Pancreas (tissue), 10 donors: ENCODE data around the gene LOC128125822.

Source experiments
- ATAC-seq, 4 donors: fragments of 200-7000 bp; cut with Tn5 transposase; one replicate each; pipeline versions ENCODE4 v1.8.0 to v1.9.1; 2020; ENCODE audit warnings: mild to moderate bottlenecking in 4 of 4, moderate library complexity in 4 of 4
- DNase-seq, 6 donors: peaks; one replicate each; pipeline ENCODE4 v3.0.0-alpha.2; 2020
- FAIRE-seq: peaks from 2 replicates; lab custom pipeline; 2012; peaks lifted over from hg19 to GRCh38; lab: Jason Lieb, UNC
- H3K27ac ChIP-seq, 4 donors: fragments of 200-600 bp; sonication (generic); 1 replicate in 3 of 4; 2 replicates in 1 of 4; pipeline versions ENCODE4 v1.5.0 to v1.8.0; 2020
- H3K27me3 ChIP-seq, 4 donors: fragments of 200-600 bp; one replicate each; pipeline ENCODE4 v1.8.0; 2021
- H3K36me3 ChIP-seq, 3 donors: fragments of 200-600 bp; sonication (generic) in 1 of 3; one replicate each; pipeline versions ENCODE4 v1.5.0 to v1.8.0; 2020 to 2021
- H3K4me1 ChIP-seq, 3 donors: fragments of 200-600 bp; one replicate each; pipeline ENCODE4 v1.8.0; 2021
- H3K4me3 ChIP-seq, 4 donors: fragments of 200-600 bp; sonication (generic) in 2 of 4; one replicate each; pipeline versions ENCODE4 v1.5.0 to v1.8.0; 2020 to 2021
- H3K9me3 ChIP-seq, 4 donors: fragments of 200-600 bp; one replicate each; pipeline ENCODE4 v1.8.0; 2021
- CTCF ChIP-seq, 4 donors: fragments of 200-600 bp; sonication (generic) in 3 of 4; IDR thresholded peaks; one replicate each; pipeline versions ENCODE4 v1.5.0 to v1.8.0; 2021; ENCODE audit warnings: antibody characterized with exemption in 4 of 4
- WGBS, 2 donors: extraction: QIAGEN DNeasy Blood & Tissue Kit; methylation state at CpG; one replicate each; pipeline ENCODE4 v1.1.7; 2013; 5-methylcytosine and 5-hydroxymethylcytosine counted together
- intact Hi-C, 3 donors: fragments of 100-400 bp; cut with DNase I; formaldehyde crosslinking; loops; one replicate each; pipeline versions ENCODE4 v1.11.1 to v1.14.2; 2022
- donor health status: healthy with polysubstance abuse.
- donor health status: DM: no; HTN: no; CAD: no; lungs with moderate emphysema.
- donor health status: DM: no; HTN: no; CAD: no.
- donor health status: control.
- donor health status: control.
- donor health status: Bipolar disorder and iron deficiency.
- donor health status: DM: yes; HTN: yes; CAD: no.
- donor health status: DM: no; HTN: no; CAD: no.
- donor health status: DM: no; HTN: no; CAD: no.
- donor health status: DM: yes; HTN: yes; CAD: no.

LOC128125822 gene

DNA sequence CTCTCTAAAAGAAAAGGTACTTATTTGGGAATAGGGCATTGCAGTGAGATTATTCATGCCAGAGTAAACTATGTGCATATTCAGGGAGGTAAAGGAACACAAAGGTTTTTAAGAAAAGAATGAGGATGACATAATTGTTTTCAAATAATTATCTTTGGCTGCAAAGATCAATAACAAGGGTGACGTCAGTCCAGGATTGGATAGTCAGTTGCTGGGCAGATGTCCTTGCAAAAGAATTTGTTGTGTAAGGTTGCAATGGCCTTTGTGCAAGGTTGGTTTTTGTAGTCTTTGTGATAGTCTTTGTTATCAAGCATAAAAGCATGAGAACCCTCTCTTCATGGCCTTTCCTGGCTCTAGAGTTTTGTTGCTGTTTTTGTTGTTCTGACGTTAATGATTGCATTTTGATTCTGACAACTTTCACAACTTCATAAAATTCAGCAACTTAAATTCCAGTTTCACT lies 17.7 kb downstream of the LOC128125822 start:
- no peak for TF ChIP-seq CTCF (IDR thresholded peaks at IDR 0.05)
- DNase-seq, result no peak
- 55 to 59% methylated on average over 2 of the region's 2 CpGs for WGBS, 2 donors
- FAIRE-seq, result no peak
- Histone ChIP-seq H3K36me3 (no peaks in the 10 kb centered on the region), H3K4me3 (no peak overlapping the region), H3K27me3 (peaks cover 0 to 3% (median 0%) of the 10 kb centered on the region in 4 donors), H3K27ac (no peak overlapping the region), H3K9me3 (no peaks in the 10 kb centered on the region), H3K4me1 (no peaks in the 10 kb centered on the region)
- intact Hi-C loops, result loop anchor here in 2 of 3 donors (10.0 kb wide), 1 partner anchor 175 kb away; no protein-coding TSS in a partner anchor
- peak in 2 of 4 donors; percentile 15 to 41 for ATAC-seq

DNA sequence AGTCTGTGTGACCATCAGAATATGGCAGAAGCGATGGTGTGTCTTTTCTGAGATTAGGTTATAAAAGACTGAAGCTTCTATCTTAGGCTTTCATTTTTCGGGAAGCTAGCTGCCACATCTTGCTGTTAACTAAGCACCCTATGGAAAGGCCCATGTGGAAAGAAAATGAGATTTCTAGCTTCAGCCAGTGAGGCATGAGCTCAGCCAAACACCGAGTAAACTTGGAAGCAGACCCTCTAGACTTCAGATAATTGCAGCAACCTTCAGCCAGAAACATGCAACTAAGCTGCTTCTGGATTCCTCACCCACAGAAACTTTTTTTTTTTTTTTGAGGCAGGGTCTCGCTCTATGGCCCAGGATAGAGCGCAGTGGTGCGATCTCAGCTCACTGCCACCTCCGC lies 20.6 kb downstream of the LOC128125822 start:
- no peak for DNase-seq
- Histone ChIP-seq H3K9me3 (no peaks in the 10 kb centered on the region), H3K36me3 (no peaks in the 10 kb centered on the region), H3K27me3 (peaks cover 0 to 3% (median 0%) of the 10 kb centered on the region in 4 donors), H3K27ac (no peak overlapping the region), H3K4me3 (no peak overlapping the region), H3K4me1 (no peaks in the 10 kb centered on the region)
- no peak for TF ChIP-seq CTCF (IDR thresholded peaks at IDR 0.05)
- intact Hi-C loops, result loop anchor here in 2 of 3 donors (10.0 kb wide), 1 partner anchor 172 kb away; no protein-coding TSS in a partner anchor
- WGBS, 2 donors, result 93 to 95% methylated on average over 7 of the region's 7 CpGs
- FAIRE-seq, result no peak
- no peak for ATAC-seq

- ATAC-seq (peak; percentile 30 to 80 (median 56)), DNase-seq (no peak), FAIRE-seq (peak; percentile 89)
- TF ChIP-seq CTCF (IDR thresholded peaks at IDR 0.05), result no peak
- Histone ChIP-seq H3K4me1 (no peaks in the 10 kb centered on the region), H3K27ac (peak overlapping the region in 2 of 4 donors; percentile 62 to 80), H3K36me3 (no peaks in the 10 kb centered on the region), H3K27me3 (peaks cover 0 to 3% (median 0%) of the 10 kb centered on the region in 4 donors), H3K4me3 (peak overlapping the region in 3 of 4 donors; percentile 30 to 49 (median 43)), H3K9me3 (no peaks in the 10 kb centered on the region)
- intact Hi-C loops, result loop anchor here in 2 of 3 donors (10.0 kb wide), 1 partner anchor 167 kb away; no protein-coding TSS in a partner anchor
- 35 to 37% methylated on average over 6 of the region's 6 CpGs for WGBS, 2 donors
Measured at GRCh38 chr6:63597141-63598048, 25.1 kb downstream of the LOC128125822 start.

GRCh38 chr6:63598049-63599036 lies 26.1 kb downstream of the LOC128125822 start:
- H3K9me3 ChIP-seq, result no peaks in the 10 kb centered on the region
- TF ChIP-seq CTCF (IDR thresholded peaks at IDR 0.05), result peak; percentile 49 to 79 (median 68)
- FAIRE-seq, result no peak
- H3K4me3 ChIP-seq, result peak overlapping the region; percentile 13 to 49 (median 36)
- no peaks in the 10 kb centered on the region for H3K4me1 ChIP-seq
- H3K27ac ChIP-seq, result peak overlapping the region in 3 of 4 donors; percentile 7 to 80 (median 62)
- DNase-seq, result peak; percentile 59 to 78 (median 62)
- 1% methylated on average over 23 of the region's 23 CpGs for WGBS, 2 donors
- intact Hi-C loops, result loop anchor here in 2 of 3 donors (10.0 kb wide), 1 partner anchor 166 kb away; no protein-coding TSS in a partner anchor
- H3K36me3 ChIP-seq, result no peaks in the 10 kb centered on the region
- H3K27me3 ChIP-seq, result peaks cover 0 to 3% (median 0%) of the 10 kb centered on the region in 4 donors
- ATAC-seq, result peak; percentile 97 to 99 (median 98)
